ENCODE results near the gene KLHL6. TPM values are rescaled to one million over a fixed set of nuclear protein-coding genes. Genes with fewer than 3 reads are reported as not detected.

Gene KLHL6
- total and polyA plus RNA-seq, 2 of the 13 experiments (the other 11 are each of a cell fraction or from before 2014, with no cell fraction given), result not detected

GRCh38 chr3:183447206-183448001, 108.1 kb downstream of the KLHL6 start (continued):
- TF ChIP-seq DNMT3B (CRISPR knock-in tag; conservative IDR thresholded peaks at IDR 0.05), result no peak
- TF ChIP-seq MED1 (CRISPR knock-in tag; IDR thresholded peaks at IDR 0.05), result peak; percentile 67
- peak; percentile 70; the same call in 1 of the 2 replicates for TF ChIP-seq TMF1 (CRISPR knock-in tag; IDR thresholded peaks at IDR 0.05; ENCODE audit: low read depth)
- TF ChIP-seq U2AF1 (optimal IDR thresholded peaks at IDR 0.05; ENCODE audit: low read depth, low read length), result peak; percentile 78
- TF ChIP-seq KDM5B (CRISPR knock-in tag; IDR thresholded peaks at IDR 0.05; ENCODE audit: borderline replicate concordance), result peak; percentile 93; the same call in 1 of the 2 replicates
- TF ChIP-seq ZBTB46 (CRISPR knock-in tag; IDR thresholded peaks at IDR 0.05; ENCODE audit: borderline replicate concordance), result no peak
- no peak for TF ChIP-seq ZNF33A (CRISPR knock-in tag; IDR thresholded peaks at IDR 0.05; ENCODE audit: borderline replicate concordance)
- TF ChIP-seq MAFG (CRISPR knock-in tag; IDR thresholded peaks at IDR 0.05), result no peak
- peak; percentile 78; the same call in 1 of the 2 replicates for TF ChIP-seq MEIS2 (CRISPR knock-in tag; IDR thresholded peaks at IDR 0.05)
- TF ChIP-seq RBAK (CRISPR knock-in tag; IDR thresholded peaks at IDR 0.05), result no peak
- TF ChIP-seq HINFP (CRISPR knock-in tag; IDR thresholded peaks at IDR 0.05; ENCODE audit: low read depth), result peak; percentile 87
- TF ChIP-seq KDM4B (CRISPR knock-in tag; IDR thresholded peaks at IDR 0.05), result peak; percentile 59; the same call in 1 of the 2 replicates
- TF ChIP-seq ZNF772 (CRISPR knock-in tag; IDR thresholded peaks at IDR 0.05), result peak; percentile 86
- no peak for TF ChIP-seq AHR (CRISPR knock-in tag; IDR thresholded peaks at IDR 0.05)
- TF ChIP-seq HNRNPLL (IDR thresholded peaks at IDR 0.05; ENCODE audit: low read depth, low read length, poor library complexity, severe bottlenecking), result peak; percentile 81
- no peak for TF ChIP-seq ZNF703 (CRISPR knock-in tag; IDR thresholded peaks at IDR 0.05; ENCODE audit: borderline replicate concordance)
- peak; percentile 81 for TF ChIP-seq IRF9 (CRISPR knock-in tag; IDR thresholded peaks at IDR 0.05; ENCODE audit: borderline replicate concordance)
- no peak for TF ChIP-seq GRHL1 (CRISPR knock-in tag; conservative IDR thresholded peaks at IDR 0.05)
- 0 out of 2 replicates have a peak, but pooled peaks have one; percentile 52 for TF ChIP-seq ISX (CRISPR knock-in tag; conservative IDR thresholded peaks at IDR 0.05)
- TF ChIP-seq ZNF256 (CRISPR knock-in tag; conservative IDR thresholded peaks at IDR 0.05), result no peak
- peak; percentile 72; the same call in 1 of the 2 replicates for TF ChIP-seq WIZ (CRISPR knock-in tag; IDR thresholded peaks at IDR 0.05)
- no peak for TF ChIP-seq ZNF33B (CRISPR knock-in tag; IDR thresholded peaks at IDR 0.05)
- TF ChIP-seq ZSCAN30 (CRISPR knock-in tag; IDR thresholded peaks at IDR 0.05), result no peak
- no peak for TF ChIP-seq NCOR1 (IDR thresholded peaks at IDR 0.05; ENCODE audit: borderline replicate concordance, low read length)

All from HepG2 (cell line).